ENCODE measurements around the gene PRDM5. TPM values are rescaled to one million over a fixed set of nuclear protein-coding genes. Genes with fewer than 3 reads are reported as not detected.

PRDM5 gene
- total and polyA plus RNA-seq, 2 donors (not counting 1 experiment from before 2014, with no cell fraction given): 8.6 to 19.0 TPM

DNA sequence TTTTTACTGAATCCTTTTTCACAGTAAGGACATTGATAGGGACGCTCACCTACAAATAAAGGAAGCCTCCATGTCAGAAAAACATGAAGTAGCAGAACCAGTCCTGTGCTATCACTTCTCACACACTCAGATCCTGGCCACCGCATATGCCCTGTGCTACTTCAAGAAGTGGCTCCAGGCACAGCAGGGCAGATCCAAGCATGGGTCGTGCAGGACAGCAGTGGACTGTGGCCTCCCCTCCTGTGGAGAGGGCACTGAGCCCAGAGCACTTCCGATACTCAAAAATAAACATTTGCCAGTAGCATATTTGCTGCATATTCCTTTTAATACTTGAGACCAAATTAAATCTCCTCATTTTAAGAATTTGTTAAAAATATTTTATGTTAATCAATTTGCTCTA is 167.9 kb downstream of the PRDM5 start:
- no peak for DNase-seq (ENCODE audit: low read depth in 2 of 2)
- no peaks in the 10 kb centered on the region for H3K4me1 ChIP-seq (ENCODE audit: control insufficient read depth, extremely low read depth, insufficient read depth, low read length)
- no peak overlapping the region for H3K4me2 ChIP-seq (ENCODE audit: extremely low read depth, insufficient read depth, low read length)
- no peak overlapping the region for H3K4me3 ChIP-seq (replicated peaks in 1 of 4; ENCODE audit: control extremely low read depth in 1 of 4, insufficient read depth in 1 of 4, low read depth in 3 of 4, low read length in 4 of 4)
- no peak overlapping the region for H3K27ac ChIP-seq (ENCODE audit: insufficient read depth, low read length)
- H3K79me2 ChIP-seq (ENCODE audit: control insufficient read depth, insufficient read depth, low read length): no peaks in the 10 kb centered on the region
- no peak overlapping the region for H3K9ac ChIP-seq (ENCODE audit: insufficient read depth, low read length)
- no peaks in the 10 kb centered on the region for H3K9me3 ChIP-seq (ENCODE audit: control insufficient read depth, insufficient read depth, low read depth, low read length)
- no peaks in the 10 kb centered on the region for H3K36me3 ChIP-seq (ENCODE audit: control insufficient read depth, insufficient read depth, low read length)
- no peak overlapping the region for H2AFZ ChIP-seq (ENCODE audit: low read length)
- TF ChIP-seq, protein P1, sequence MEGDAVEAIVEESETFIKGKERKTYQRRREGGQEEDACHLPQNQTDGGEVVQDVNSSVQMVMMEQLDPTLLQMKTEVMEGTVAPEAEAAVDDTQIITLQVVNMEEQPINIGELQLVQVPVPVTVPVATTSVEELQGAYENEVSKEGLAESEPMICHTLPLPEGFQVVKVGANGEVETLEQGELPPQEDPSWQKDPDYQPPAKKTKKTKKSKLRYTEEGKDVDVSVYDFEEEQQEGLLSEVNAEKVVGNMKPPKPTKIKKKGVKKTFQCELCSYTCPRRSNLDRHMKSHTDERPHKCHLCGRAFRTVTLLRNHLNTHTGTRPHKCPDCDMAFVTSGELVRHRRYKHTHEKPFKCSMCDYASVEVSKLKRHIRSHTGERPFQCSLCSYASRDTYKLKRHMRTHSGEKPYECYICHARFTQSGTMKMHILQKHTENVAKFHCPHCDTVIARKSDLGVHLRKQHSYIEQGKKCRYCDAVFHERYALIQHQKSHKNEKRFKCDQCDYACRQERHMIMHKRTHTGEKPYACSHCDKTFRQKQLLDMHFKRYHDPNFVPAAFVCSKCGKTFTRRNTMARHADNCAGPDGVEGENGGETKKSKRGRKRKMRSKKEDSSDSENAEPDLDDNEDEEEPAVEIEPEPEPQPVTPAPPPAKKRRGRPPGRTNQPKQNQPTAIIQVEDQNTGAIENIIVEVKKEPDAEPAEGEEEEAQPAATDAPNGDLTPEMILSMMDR (conservative IDR thresholded peaks at IDR 0.05 in 1 of 2, IDR thresholded peaks at IDR 0.05 in 1 of 2; ENCODE audit: low read depth in 1 of 2, low read length in 2 of 2): no peak
- TF ChIP-seq EZH2 (IDR thresholded peaks at IDR 0.05; ENCODE audit: low read length, missing control alignments): no peak
- H4K20me1 ChIP-seq (ENCODE audit: control insufficient read depth, extremely low read depth, insufficient read depth, low read length): no peaks in the 10 kb centered on the region
- no peaks in the 10 kb centered on the region for H3K27me3 ChIP-seq (ENCODE audit: control insufficient read depth, insufficient read depth, low read length)

GRCh38 chr4:120753854-120754253 is 168.7 kb downstream of the PRDM5 start:
- no peak overlapping the region for H3K4me3 ChIP-seq (replicated peaks in 1 of 4; ENCODE audit: control extremely low read depth in 1 of 4, insufficient read depth in 1 of 4, low read depth in 3 of 4, low read length in 4 of 4)
- no peaks in the 10 kb centered on the region for H3K79me2 ChIP-seq (ENCODE audit: control insufficient read depth, insufficient read depth, low read length)
- H3K27me3 ChIP-seq (ENCODE audit: control insufficient read depth, insufficient read depth, low read length): no peaks in the 10 kb centered on the region
- no peak overlapping the region for H3K4me2 ChIP-seq (ENCODE audit: extremely low read depth, insufficient read depth, low read length)
- no peak overlapping the region for H3K9ac ChIP-seq (ENCODE audit: insufficient read depth, low read length)
- H4K20me1 ChIP-seq (ENCODE audit: control insufficient read depth, extremely low read depth, insufficient read depth, low read length): no peaks in the 10 kb centered on the region
- no peaks in the 10 kb centered on the region for H3K4me1 ChIP-seq (ENCODE audit: control insufficient read depth, extremely low read depth, insufficient read depth, low read length)
- DNase-seq (ENCODE audit: low read depth in 2 of 2): no peak
- TF ChIP-seq, protein P1 (conservative IDR thresholded peaks at IDR 0.05 in 1 of 2, IDR thresholded peaks at IDR 0.05 in 1 of 2; ENCODE audit: low read depth in 1 of 2, low read length in 2 of 2): no peak
- TF ChIP-seq EZH2 (IDR thresholded peaks at IDR 0.05; ENCODE audit: low read length, missing control alignments): no peak
- no peak overlapping the region for H2AFZ ChIP-seq (ENCODE audit: low read length)
- no peaks in the 10 kb centered on the region for H3K36me3 ChIP-seq (ENCODE audit: control insufficient read depth, insufficient read depth, low read length)
- H3K27ac ChIP-seq (ENCODE audit: insufficient read depth, low read length): no peak overlapping the region
- H3K9me3 ChIP-seq (ENCODE audit: control insufficient read depth, insufficient read depth, low read depth, low read length): no peaks in the 10 kb centered on the region

DNA sequence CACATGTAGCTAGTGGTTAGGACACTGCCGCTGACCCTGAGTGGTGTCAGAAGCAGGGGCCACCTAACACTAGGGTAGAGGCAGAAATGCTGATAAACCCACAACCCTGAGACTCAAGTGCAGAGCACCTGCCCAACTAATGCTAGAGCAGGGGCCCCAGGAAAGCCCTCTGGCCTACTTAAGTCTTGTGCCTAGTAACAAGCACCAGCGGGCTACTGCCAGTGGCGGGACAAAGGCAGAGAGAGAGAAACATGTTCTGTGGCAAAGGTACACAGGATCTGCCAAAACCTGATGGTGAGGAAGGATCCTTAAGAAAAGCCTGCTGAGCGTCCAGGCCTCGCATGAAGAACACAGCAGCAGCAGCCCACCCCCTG is 172.4 kb downstream of the PRDM5 start:
- Histone ChIP-seq H3K9ac (ENCODE audit: insufficient read depth, low read length) (no peak overlapping the region), H3K4me2 (ENCODE audit: extremely low read depth, insufficient read depth, low read length) (no peak overlapping the region), H3K4me1 (ENCODE audit: control insufficient read depth, extremely low read depth, insufficient read depth, low read length) (no peaks in the 10 kb centered on the region), H3K9me3 (ENCODE audit: control insufficient read depth, insufficient read depth, low read depth, low read length) (no peaks in the 10 kb centered on the region), H3K27me3 (ENCODE audit: control insufficient read depth, insufficient read depth, low read length) (no peaks in the 10 kb centered on the region), H3K36me3 (ENCODE audit: control insufficient read depth, insufficient read depth, low read length) (no peaks in the 10 kb centered on the region), H3K79me2 (ENCODE audit: control insufficient read depth, insufficient read depth, low read length) (no peaks in the 10 kb centered on the region), H2AFZ (ENCODE audit: low read length) (no peak overlapping the region), H4K20me1 (ENCODE audit: control insufficient read depth, extremely low read depth, insufficient read depth, low read length) (no peaks in the 10 kb centered on the region), H3K4me3 (replicated peaks in 1 of 4; ENCODE audit: control extremely low read depth in 1 of 4, insufficient read depth in 1 of 4, low read depth in 3 of 4, low read length in 4 of 4) (no peak overlapping the region), H3K27ac (ENCODE audit: insufficient read depth, low read length) (no peak overlapping the region)
- TF ChIP-seq, protein P1 (conservative IDR thresholded peaks at IDR 0.05 in 1 of 2, IDR thresholded peaks at IDR 0.05 in 1 of 2; ENCODE audit: low read depth in 1 of 2, low read length in 2 of 2): no peak
- TF ChIP-seq EZH2 (IDR thresholded peaks at IDR 0.05; ENCODE audit: low read length, missing control alignments): no peak
- no peak for DNase-seq (ENCODE audit: low read depth in 2 of 2)

Measured in fibroblast of lung (primary cell).